Lower leg skin (tissue), 4 donors: ENCODE data around the gene RAD51B. TPM values are rescaled to one million over a fixed set of nuclear protein-coding genes. Genes with fewer than 3 reads are reported as not detected.

Source experiments
- DNase-seq, 2 donors: peaks; one replicate each; pipeline ENCODE4 v3.0.0-alpha.2; 2019; ENCODE audit warnings: low spot score in 2 of 2
- H3K4me3 ChIP-seq: fragments of 200-600 bp; sonication (generic); 2 replicates; pipeline ENCODE4 v1.5.1; 2017; ENCODE audit warnings: mild to moderate bottlenecking, low read depth; ENCODE audit not compliant: poor library complexity, severe bottlenecking
- CTCF ChIP-seq, 3 donors: fragments of 450-650 bp; IDR thresholded peaks; one replicate each; pipeline ENCODE4 v1.5.1; 2016; ENCODE audit warnings: antibody characterized with exemption in 3 of 3, mild to moderate bottlenecking in 3 of 3, moderate library complexity in 2 of 3
- POLR2A ChIP-seq, 2 donors: fragments of 450-650 bp; IDR thresholded peaks; one replicate each; pipeline ENCODE4 v1.6.1; 2016 to 2017; ENCODE audit warnings: antibody characterized with exemption in 2 of 2, mild to moderate bottlenecking in 1 of 2, moderate library complexity in 1 of 2
- WGBS, 2 donors: methylation state at CpG; one replicate each; pipeline ENCODE4 v1.1.5; 2018; 5-methylcytosine and 5-hydroxymethylcytosine counted together
- intact Hi-C: fragments of 100-400 bp; cut with DNase I; formaldehyde crosslinking; loops from one replicate; pipeline ENCODE4 v1.15.0; 2023; ENCODE audit warnings: low total_unique reads
- total RNA-seq, 4 donors: library from RNA; depleted of rRNA; stranded (reverse); fragments of >200 nt; gene quantifications; one replicate each; pipeline ENCODE4 v1.1.0, GENCODE V29; 2016

Gene RAD51B
- total RNA-seq, 4 donors from 2014 or later, result 6.1 to 27.2 (median 13.6) TPM

GRCh38 chr14:68535404-68536017 is 715.9 kb downstream of the RAD51B start:
- no peak overlapping the region for H3K4me3 ChIP-seq
- TF ChIP-seq CTCF (IDR thresholded peaks at IDR 0.05), result no peak
- no peak for TF ChIP-seq POLR2A (IDR thresholded peaks at IDR 0.05)
- whole genome bisulfite sequencing, 2 donors, result 65 to 72% methylated on average over 5 of the region's 5 CpGs
- DNase-seq, result no peak
- intact Hi-C loops, result no loop called here

- WGBS, 2 donors, result 97% methylated on average over 1 of the region's 1 CpG
- intact Hi-C loops, result no loop called here
- no peak overlapping the region for H3K4me3 ChIP-seq
- no peak for DNase-seq
- TF ChIP-seq POLR2A (IDR thresholded peaks at IDR 0.05) (no peak), CTCF (IDR thresholded peaks at IDR 0.05) (no peak)
Observed at GRCh38 chr14:68536018-68536410, 716.4 kb downstream of the RAD51B start.

GRCh38 chr14:68538639-68539038 is 719.1 kb downstream of the RAD51B start:
- TF ChIP-seq POLR2A (IDR thresholded peaks at IDR 0.05), result no peak
- no peak for TF ChIP-seq CTCF (IDR thresholded peaks at IDR 0.05)
- WGBS, 2 donors, result 88 to 92% methylated on average over 2 of the region's 2 CpGs
- H3K4me3 ChIP-seq, result no peak overlapping the region
- intact Hi-C loops, result no loop called here
- no peak for DNase-seq

- no peak for TF ChIP-seq POLR2A (IDR thresholded peaks at IDR 0.05)
- TF ChIP-seq CTCF (IDR thresholded peaks at IDR 0.05), result no peak
- no peak for DNase-seq
- WGBS, 2 donors, result 70 to 92% methylated on average over 6 of the region's 6 CpGs
- intact Hi-C loops, result no loop called here
- H3K4me3 ChIP-seq, result no peak overlapping the region
Observed at GRCh38 chr14:68539241-68539737, 719.7 kb downstream of the RAD51B start.

- DNase-seq, result no peak
- WGBS, 2 donors, result 96% methylated on average over 3 of the region's 3 CpGs
- no peak overlapping the region for H3K4me3 ChIP-seq
- TF ChIP-seq CTCF (IDR thresholded peaks at IDR 0.05) (no peak), POLR2A (IDR thresholded peaks at IDR 0.05) (no peak)
- intact Hi-C loops, result loop anchor here (10.0 kb wide), 1 partner anchor 255 kb away; the partner anchor contains the start of gene ZFP36L1
Observed at GRCh38 chr14:68539789-68540188, 720.2 kb downstream of the RAD51B start.
